T-helper 2 cell (primary cell): ENCODE data around the gene ABTB2.

Experiments
- DNase-seq, 5 experiments: peaks; one replicate each; pipeline versions ENCODE4 v3.0.0 to v3.0.0-alpha.2; 2012 to 2022

ABTB2 gene

GRCh38 chr11:34359548-34359891 is 1.7 kb upstream of the ABTB2 start:
- no peak for DNase-seq

- peak; percentile 13 to 71 (median 52) for DNase-seq
These were observed 1.1 kb upstream of the ABTB2 start for GRCh38 chr11:34358728-34359547.

GRCh38 chr11:34358258-34358727 is 483 bp upstream of the ABTB2 start:
- peak in 2 of 5 experiments; percentile 26 to 31 for DNase-seq

DNA sequence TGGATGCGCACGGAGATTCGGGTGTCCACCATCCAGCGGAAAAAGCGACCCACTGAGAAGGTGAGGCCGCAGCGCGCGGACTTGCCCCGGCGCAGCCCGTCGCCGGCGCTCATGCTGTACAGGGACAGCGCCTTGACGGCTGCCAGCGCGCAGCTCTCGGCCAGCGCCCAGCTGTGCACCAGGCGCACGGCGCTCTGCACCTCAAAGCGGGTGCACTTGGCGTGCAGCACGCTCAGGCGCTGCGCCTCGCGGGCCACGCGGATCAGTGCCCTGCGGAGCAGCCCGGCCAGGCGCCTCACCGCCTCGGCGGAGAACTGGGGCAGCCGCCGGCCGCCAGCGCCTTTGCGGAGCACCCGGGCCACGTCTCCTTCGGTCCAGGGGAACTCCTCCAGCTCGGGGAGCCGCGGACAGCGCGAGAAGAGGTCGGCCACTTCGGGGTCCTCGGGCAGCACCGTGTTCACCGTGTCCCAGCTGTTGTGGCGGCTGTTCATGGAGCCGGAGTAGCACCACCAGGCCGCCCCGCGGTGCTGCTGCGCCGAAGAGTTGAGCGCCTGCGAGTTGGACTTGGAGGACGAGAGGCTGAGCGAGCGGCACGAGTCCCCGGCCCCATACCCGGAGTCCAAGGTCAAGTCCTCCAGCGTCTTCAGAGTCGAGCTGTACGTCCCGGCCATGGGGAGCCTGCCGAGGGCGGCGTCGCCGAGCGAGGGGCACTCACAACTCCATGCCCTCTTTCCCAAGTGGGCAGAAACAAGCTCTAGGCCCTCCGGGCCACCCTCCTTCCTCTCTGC is 703 bp downstream of the ABTB2 start:
- DNase-seq, result peak; percentile 13 to 51 (median 35)

GRCh38 chr11:34356576-34356912 is 1.3 kb downstream of the ABTB2 start:
- DNase-seq, result no peak

- DNase-seq, result no peak
These were observed 1.7 kb downstream of the ABTB2 start for GRCh38 chr11:34356130-34356529.

DNA sequence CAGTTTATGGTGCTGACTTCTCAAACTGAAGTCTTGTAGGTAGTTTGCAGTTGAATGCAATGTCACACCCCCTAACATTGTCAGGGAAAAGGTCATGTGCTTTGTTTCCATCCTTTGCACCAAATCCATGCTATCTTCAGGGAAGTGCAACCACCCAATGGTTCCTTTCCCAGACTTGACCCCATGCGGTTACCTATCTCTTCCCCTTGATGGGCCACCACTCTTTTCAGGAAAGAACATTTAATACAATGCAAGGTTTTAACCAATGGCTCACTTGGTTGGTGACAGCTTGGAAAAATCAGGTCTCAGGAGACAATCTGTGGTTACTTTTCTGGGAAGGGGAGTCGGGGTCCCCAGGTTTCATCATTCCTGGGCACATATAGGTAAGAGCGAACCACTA is 2.1 kb downstream of the ABTB2 start:
- no peak for DNase-seq

DNA sequence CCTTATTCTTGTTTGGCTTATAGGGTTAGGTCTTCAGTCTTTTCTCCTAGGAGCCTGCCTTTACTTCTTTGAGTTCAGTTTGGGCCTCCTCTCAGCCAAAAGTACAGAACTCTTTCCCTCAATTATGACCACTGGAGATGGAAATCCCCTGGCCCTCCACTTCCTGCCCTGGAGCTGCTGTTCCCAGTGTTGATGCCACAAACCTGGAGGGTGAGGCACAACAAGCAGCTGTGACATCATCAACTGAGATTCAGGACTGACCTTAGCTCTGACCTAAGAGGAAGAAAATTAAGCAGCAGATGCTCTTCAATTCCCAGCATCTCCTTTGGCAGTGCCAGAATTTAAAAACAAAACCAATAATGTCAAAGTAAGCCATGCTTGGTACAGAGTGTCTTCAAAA is 3.0 kb downstream of the ABTB2 start:
- no peak for DNase-seq

DNA sequence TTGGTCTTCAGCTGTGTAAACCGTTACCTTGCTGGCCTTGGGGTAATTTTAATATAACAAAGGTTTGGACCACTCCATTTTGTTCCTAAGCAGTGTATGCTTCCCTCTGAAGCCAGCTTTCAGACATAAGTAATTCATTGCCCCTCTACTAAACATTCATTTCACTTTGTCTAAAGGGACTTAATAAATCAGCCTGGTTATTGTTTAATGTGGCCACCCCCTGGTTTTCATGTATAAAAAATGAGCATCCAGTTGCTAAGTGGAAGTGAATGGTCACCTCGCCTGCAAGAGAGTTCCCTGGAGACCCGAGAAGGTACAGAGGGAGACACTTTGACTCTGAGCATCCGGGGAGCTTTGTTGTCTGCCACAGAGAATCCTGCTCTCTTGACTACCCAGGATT is 3.9 kb downstream of the ABTB2 start:
- no peak for DNase-seq

GRCh38 chr11:34351687-34352469 is 5.9 kb downstream of the ABTB2 start:
- no peak for DNase-seq

DNA sequence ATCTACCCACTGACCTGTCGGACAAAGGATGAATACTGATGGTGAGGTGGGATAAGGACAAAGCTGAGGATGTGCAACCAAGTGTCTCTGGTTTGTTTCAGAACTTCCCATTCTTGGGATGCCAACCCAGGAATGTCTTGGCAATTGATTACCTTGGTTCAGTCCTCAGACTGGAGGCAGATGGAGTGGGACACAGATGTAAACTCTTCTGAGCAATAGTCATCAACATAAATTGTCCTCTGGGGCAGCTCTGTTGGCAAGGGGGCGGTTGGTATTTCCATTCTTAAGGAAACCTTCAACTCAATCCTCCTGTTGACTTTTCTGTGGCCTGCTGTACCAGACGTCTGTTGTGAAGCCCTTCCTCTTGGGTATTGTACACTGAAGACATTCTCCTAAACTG is 6.8 kb downstream of the ABTB2 start:
- no peak for DNase-seq

GRCh38 chr11:34349882-34350281 is 7.9 kb downstream of the ABTB2 start:
- no peak for DNase-seq

- no peak for DNase-seq
These were observed 8.9 kb downstream of the ABTB2 start for GRCh38 chr11:34348919-34349318.

GRCh38 chr11:34348096-34348495 is 9.7 kb downstream of the ABTB2 start:
- DNase-seq, result no peak

DNA sequence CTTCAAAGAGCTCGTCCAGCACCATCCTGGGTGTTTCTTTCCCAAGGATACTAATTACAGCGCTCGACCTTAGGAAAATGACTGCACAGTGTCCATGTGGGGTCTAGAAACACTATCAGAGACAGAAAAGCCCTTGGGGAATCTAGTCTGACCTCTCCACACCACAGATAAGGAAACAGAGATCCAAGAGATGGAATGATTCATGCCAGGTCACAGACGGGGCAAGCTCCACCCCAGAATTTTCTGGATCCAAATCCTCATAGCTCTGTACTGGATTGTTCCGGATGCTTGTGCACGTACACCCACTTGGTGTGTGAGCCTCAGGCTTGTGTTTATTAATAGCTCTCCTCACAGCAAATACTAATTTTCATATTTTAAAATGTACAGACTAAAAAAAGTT is 11.3 kb downstream of the ABTB2 start:
- DNase-seq, result no peak

GRCh38 chr11:34345991-34346480 is 11.8 kb downstream of the ABTB2 start:
- DNase-seq, result no peak

GRCh38 chr11:34345540-34345876 is 12.3 kb downstream of the ABTB2 start:
- DNase-seq, result no peak

DNA sequence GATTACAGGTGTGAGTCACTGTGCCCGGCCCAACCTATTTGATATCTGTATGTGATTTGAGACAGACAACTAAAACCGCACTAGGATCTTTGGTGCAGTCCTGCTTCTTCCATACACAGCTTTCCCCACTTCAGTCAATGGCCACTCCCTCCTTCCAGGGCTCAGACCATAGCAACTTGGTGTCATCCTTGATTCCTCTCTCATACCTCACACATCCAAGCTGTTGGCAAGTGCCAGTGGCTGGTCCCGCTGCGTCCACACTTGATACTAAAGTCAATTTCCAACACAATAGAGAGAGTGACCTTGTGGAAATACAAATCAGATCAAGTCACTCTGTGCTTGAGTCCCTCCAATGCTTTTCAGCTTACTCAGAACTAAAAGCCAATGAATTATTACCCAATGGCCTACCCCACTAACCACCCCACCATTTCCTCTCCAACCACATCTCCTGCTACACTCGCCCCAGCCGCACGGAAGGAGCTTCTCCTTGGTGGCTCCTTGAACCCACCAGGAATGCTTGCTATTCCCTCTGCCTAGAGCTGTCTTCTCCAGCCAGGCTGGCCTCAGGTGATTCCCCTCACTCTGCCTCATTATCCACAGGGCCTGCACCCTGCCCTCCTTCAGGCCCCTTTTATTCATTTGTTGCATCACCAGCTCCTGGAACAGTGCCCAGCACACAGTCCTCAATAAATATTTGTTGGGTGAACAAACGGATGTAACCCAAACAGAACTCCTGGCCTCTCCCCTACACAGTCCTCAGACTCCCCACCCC is 12.9 kb downstream of the ABTB2 start:
- DNase-seq, result no peak

GRCh38 chr11:34344410-34344767 is 13.4 kb downstream of the ABTB2 start:
- DNase-seq, result no peak

- DNase-seq, result no peak
These were observed 14.1 kb downstream of the ABTB2 start for GRCh38 chr11:34343686-34344085.

DNA sequence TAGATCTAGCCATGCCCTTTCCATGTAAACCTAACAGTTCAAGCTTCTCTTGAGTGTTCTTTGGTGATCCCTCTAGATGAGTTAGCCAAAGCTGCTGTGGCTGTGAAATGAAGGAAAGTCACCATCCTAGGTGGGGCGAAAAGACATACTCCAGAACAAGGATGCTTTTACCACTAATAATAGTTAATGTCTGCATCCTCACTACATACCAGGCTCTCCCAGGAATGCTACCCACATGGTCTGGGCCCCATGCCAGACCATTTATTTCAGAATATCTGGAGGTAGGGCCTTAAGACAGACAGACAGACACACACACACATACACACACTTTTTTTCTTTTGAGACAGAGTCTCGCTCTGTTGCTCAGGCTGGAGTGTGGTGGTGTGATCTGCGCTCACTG is 14.7 kb downstream of the ABTB2 start:
- no peak for DNase-seq

GRCh38 chr11:34341931-34342533 is 15.8 kb downstream of the ABTB2 start:
- no peak for DNase-seq
